ENCODE results near the gene SH2B3. TPM values are rescaled to one million over a fixed set of nuclear protein-coding genes. Genes with fewer than 3 reads are reported as not detected.
"Not testable (repeated sequence)": the region's sequence is repeated elsewhere in the genome, so short reads cannot be mapped to it uniquely, and the experiment has no call there.

SH2B3 gene
- total RNA-seq, 2 donors from 2014 or later = 42.6 to 47.4 TPM

DNA sequence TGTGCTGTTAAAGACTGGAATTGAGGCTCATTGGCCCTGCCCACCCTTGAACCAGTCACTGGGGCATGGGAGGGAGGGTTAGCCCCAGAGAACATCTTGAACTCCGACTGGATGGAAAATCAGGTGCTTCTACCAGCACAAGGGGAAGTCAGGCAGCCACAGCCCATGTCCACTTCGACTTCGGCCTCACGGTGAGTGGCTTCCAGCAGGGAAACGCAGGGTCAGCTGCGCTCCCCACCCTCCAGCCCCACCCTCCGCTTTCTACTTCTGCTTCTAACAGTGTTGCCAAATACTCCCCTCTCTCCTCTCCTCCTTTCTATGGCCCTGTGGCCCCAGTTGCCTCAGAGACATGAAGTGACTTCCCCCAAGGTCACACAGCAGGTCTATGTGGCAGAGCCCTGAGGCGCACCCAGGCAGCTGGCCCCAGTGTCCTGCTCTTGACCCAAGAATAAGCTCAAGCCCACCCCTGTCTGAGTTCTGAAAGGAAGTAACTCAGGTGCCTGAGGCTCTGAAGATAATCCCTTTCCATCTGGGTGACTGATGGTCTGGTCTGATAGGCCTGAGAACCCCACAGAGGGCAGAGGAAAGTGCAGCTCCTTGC, 11.9 kb upstream of the SH2B3 start:
- TF ChIP-seq, protein P1, sequence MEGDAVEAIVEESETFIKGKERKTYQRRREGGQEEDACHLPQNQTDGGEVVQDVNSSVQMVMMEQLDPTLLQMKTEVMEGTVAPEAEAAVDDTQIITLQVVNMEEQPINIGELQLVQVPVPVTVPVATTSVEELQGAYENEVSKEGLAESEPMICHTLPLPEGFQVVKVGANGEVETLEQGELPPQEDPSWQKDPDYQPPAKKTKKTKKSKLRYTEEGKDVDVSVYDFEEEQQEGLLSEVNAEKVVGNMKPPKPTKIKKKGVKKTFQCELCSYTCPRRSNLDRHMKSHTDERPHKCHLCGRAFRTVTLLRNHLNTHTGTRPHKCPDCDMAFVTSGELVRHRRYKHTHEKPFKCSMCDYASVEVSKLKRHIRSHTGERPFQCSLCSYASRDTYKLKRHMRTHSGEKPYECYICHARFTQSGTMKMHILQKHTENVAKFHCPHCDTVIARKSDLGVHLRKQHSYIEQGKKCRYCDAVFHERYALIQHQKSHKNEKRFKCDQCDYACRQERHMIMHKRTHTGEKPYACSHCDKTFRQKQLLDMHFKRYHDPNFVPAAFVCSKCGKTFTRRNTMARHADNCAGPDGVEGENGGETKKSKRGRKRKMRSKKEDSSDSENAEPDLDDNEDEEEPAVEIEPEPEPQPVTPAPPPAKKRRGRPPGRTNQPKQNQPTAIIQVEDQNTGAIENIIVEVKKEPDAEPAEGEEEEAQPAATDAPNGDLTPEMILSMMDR (IDR thresholded peaks at IDR 0.05) = no peak
- Histone ChIP-seq H3K4me1 (peaks cover 0 to 4% of the 10 kb centered on the region in 2 donors), H3K9me3 (no peaks in the 10 kb centered on the region), H3K27me3 (no peaks in the 10 kb centered on the region), H3K36me3 (no peaks in the 10 kb centered on the region), H3K4me3 (no peak overlapping the region), H3K27ac (peak overlapping the region in 1 of 2 donors; percentile 6)
- peak; percentile 69 for DNase-seq (ENCODE audit: low spot score)

DNA sequence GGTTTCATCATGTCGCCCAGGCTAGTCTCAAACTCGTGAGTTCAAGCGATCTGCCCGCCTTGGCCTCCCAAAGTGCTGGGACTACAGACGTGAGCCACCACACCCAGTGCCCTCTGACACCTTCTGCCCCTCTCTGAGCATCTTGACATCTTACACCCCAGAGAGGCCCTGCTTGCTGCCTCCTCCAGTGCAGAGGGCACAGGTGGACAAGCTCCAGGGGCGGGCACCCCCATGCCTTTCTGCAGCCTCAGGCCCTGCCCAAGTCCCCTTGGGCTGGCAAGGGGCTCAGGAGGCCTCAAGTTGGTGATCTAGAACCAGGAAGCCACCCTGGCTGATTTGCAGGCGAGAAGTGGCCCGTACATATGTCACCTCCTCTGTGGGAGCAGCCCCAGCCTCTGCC, 11.2 kb upstream of the SH2B3 start:
- H3K27ac ChIP-seq = no peak overlapping the region
- H3K27me3 ChIP-seq = no peaks in the 10 kb centered on the region
- H3K9me3 ChIP-seq = no peaks in the 10 kb centered on the region
- TF ChIP-seq, protein P1 (IDR thresholded peaks at IDR 0.05) = no peak
- DNase-seq (ENCODE audit: low spot score) = no peak
- no peak overlapping the region for H3K4me3 ChIP-seq
- peaks cover 0 to 4% of the 10 kb centered on the region in 2 donors for H3K4me1 ChIP-seq
- no peaks in the 10 kb centered on the region for H3K36me3 ChIP-seq

DNA sequence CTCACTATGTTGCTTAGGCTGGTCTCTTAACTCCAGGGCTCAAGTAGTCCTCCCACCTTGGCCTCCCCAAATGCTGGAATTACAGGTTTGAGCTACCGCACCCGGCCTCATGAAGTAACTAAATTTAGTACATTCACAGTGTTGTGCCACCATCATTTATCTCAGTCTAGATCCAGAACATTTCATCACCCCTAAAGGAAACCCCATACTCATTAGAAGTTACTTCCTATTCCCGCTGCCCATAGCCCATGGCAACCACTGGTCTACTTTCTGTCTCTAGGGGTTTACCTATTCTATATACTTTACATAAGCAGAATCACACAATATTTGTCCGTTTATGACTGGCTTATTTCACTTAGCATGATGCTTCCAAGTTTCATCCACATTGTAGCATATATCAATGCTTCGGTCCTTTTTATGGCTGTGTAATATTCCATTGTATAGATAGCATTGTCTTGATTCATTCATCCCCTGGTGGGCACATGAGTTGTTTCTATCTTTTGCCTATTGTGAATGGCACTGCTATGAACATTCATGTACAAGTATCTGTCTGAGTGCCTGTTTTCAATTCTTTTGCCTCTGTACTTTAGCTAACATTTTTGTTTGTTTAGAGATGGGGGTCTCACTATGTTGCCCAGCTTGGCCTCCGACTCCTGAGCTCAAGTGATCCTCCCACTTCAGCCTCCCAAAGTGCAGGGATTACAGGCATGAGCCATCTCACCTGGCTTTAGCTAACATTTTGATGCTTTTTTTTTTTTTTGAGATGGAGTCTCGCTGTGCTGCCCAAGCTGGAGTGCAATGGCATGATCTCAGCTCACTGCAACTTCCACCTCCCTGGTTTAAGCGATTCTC, 10.2 kb upstream of the SH2B3 start:
- H3K27ac ChIP-seq = no peak overlapping the region
- peaks cover 0 to 4% of the 10 kb centered on the region in 2 donors for H3K4me1 ChIP-seq
- H3K27me3 ChIP-seq = no peaks in the 10 kb centered on the region
- H3K9me3 ChIP-seq = no peaks in the 10 kb centered on the region
- H3K36me3 ChIP-seq = no peaks in the 10 kb centered on the region
- TF ChIP-seq, protein P1 (IDR thresholded peaks at IDR 0.05) = no peak
- DNase-seq (ENCODE audit: low spot score) = no peak
- no peak overlapping the region for H3K4me3 ChIP-seq

DNA sequence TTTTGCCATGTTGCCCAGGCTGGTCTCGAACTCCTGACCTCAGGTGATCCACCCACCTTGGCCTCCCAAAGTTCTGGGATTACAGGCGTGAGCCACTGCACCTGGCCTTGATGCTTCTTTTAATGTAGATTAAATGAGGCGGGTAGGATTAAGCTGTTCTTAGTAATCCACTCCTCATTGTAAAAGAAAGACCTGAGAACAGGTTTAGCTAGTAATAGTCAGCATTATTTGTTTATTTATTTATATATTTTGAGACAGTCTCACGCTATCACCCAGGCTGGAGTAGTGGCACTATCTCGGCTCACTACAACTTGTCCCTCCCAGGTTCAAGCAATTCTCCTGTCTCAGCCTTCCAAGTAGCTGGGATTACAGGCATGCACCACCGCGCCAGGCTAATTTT, 9.5 kb upstream of the SH2B3 start:
- H3K27me3 ChIP-seq; H3K9me3 ChIP-seq; H3K4me3 ChIP-seq; H3K4me1 ChIP-seq; DNase-seq (ENCODE audit: low spot score); H3K36me3 ChIP-seq: not testable (repeated sequence)
- peak overlapping the region in 1 of 2 donors; percentile 73 for H3K27ac ChIP-seq

DNA sequence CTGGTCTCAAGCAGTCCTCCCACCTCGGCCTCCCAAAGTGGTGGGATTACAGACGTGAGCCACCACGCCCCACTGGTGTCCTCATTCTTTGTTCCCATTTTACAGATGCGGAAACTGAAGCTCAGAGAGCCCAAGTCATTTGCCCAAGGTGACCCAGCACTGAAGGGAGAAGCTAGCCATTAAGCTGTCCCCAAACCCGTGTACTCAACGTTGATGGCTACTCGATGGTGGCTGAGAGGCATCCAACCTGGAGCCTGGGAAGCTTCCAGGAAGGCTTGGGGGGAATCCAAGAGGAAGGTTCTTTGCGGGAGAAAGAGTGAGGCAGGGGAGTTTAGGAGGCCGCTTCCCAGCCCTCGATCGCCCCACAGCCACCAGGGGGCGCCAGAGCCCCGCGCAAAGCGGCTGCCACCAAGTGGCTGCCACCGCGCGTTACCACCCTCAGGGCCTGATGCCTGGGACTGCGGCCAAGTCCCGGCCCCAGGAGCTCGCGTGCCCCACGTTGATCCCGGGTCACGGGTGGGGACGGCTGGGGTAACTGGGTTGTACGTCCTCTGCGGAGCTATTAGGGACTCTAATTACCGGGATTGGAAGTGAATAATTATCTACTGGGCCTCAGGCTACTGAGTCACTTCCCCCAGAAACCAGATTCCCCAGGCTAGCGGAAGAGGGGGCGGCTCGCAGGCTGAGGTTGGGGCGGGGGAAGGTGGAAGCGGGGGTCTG, 8.8 kb upstream of the SH2B3 start:
- TF ChIP-seq, protein P1 (IDR thresholded peaks at IDR 0.05) = peak; percentile 96 to 100
- DNase-seq (ENCODE audit: low spot score) = peak; percentile 81
- peak overlapping the region; percentile 37 to 73 for H3K27ac ChIP-seq
- no peaks in the 10 kb centered on the region for H3K36me3 ChIP-seq
- no peaks in the 10 kb centered on the region for H3K27me3 ChIP-seq
- H3K4me3 ChIP-seq = peak overlapping the region in 1 of 2 donors; percentile 38
- H3K4me1 ChIP-seq = peaks cover 0 to 4% of the 10 kb centered on the region in 2 donors
- H3K9me3 ChIP-seq = no peaks in the 10 kb centered on the region

DNA sequence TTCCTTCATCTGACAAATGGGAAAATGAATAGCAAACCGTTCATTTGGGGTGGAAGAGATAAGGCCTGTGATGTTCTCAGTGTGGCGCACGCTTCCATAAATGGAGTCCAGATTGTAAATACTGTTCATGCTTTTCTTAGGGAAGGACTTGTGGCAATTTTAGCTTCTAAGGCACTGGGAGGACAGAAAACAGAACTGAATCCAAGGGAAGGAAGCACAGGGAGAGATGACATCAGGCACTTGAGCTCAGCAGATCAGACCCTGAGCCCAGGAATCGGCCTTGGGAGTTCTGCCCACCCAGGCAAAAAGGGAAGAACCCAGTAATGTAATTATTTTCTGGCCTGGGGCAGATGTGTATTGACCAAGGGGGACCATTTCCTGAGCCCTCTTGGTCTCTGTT, 7.2 kb upstream of the SH2B3 start:
- peaks cover 0 to 20% of the 10 kb centered on the region in 2 donors for H3K4me1 ChIP-seq
- TF ChIP-seq, protein P1 (IDR thresholded peaks at IDR 0.05) = no peak
- H3K36me3 ChIP-seq = no peaks in the 10 kb centered on the region
- no peak for DNase-seq (ENCODE audit: low spot score)
- no peak overlapping the region for H3K4me3 ChIP-seq
- peak overlapping the region; percentile 37 to 73 for H3K27ac ChIP-seq
- H3K9me3 ChIP-seq = no peaks in the 10 kb centered on the region
- no peaks in the 10 kb centered on the region for H3K27me3 ChIP-seq

DNA sequence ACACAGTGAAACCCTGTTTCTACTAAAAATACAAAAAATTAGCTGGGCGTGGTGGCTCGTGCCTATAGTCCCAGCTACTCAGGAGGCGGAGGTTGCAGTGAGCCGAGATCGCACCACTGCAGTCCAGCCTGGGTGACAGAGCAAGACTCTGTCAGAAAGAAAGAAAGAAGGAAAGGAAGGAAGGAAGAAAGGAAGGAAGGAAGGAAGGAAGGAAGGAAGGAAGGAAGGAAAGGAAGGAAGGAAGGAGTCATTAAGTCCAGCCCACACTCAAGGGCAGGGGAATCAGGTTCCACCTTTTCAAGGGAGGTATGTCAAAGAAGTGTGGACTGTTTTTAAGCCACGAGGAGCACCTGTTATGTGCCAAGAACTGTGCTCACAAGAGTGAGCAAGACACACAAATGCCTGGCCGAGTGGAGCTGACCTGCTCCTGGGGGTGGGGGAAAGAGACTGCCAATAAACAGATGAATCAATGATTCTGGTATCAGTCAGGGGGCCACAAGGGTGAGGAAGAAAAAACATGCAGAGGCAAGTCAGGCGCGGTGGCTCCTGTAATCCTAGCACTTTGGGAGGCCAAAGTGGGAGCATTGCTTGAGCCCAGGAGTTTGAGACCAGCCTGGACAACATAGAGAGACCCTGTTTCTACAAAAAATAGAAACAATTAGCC, 5.8 kb upstream of the SH2B3 start:
- not testable (repeated sequence) for H3K36me3 ChIP-seq; H3K4me3 ChIP-seq; H3K9me3 ChIP-seq; H3K27me3 ChIP-seq; DNase-seq (ENCODE audit: low spot score)
- peak overlapping the region in 1 of 2 donors; percentile 16 for H3K27ac ChIP-seq
- peaks cover 0 to 33% of the 10 kb centered on the region in 2 donors for H3K4me1 ChIP-seq
